Epithelial cell of prostate (primary cell): Measurements from ENCODE around the gene LKAAEAR1.
"Not testable (repeated sequence)": the region's sequence is repeated elsewhere in the genome, so short reads cannot be mapped to it uniquely, and the experiment has no call there.

ENCODE experiments used
- DNase-seq: peaks from one replicate; pipeline ENCODE4 v3.0.0-alpha.2; 2011; ENCODE audit warnings: low read depth, low spot score
- H3K27ac ChIP-seq: fragments of 450-650 bp; 2 replicates; pipeline ENCODE4 v1.5.1; 2017; ENCODE audit warnings: mild to moderate bottlenecking

The LKAAEAR1 gene

DNA sequence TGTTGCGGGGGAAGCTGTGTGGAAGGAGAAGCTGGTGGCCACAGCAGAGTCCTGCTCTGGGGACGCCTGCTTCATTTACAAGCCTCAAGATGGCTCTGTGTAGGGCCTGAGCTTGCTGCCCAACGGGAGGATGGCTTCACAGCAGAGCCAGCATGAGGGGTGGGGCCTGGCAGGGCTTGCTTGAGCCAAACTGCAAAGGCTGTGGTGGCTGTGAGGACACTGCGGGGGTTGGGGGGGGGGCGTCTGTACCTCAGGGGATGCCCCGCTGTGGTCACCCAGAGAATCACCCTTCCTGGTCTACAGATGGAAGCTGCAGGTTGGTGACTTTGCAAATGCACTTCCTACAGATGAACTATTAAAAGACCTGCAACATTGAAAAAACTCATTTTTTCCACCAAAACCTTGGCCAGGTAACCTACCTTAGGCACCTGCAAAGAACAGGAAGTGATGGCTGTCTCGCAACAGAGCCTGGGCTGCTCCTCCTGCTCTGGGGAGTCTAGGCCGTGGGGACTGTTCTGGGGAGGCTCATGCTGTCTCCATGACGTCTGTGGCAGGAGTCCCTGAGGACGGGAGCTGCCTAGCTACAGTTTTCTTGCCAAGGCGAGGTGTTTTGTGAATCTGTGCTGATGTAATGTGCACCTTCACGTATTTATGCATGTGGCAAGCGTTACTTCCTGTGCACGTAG, 15.8 kb upstream of the LKAAEAR1 start:
- no peak overlapping the region for H3K27ac ChIP-seq
- no peak for DNase-seq

- no peak overlapping the region for H3K27ac ChIP-seq
- DNase-seq = no peak
Observed at GRCh38 chr20:64099086-64099786, 15.0 kb upstream of the LKAAEAR1 start.

GRCh38 chr20:64098471-64099013, 14.3 kb upstream of the LKAAEAR1 start:
- no peak overlapping the region for H3K27ac ChIP-seq
- DNase-seq = no peak

- no peak for DNase-seq
- no peak overlapping the region for H3K27ac ChIP-seq
Observed at GRCh38 chr20:64096535-64096934, 12.3 kb upstream of the LKAAEAR1 start.

GRCh38 chr20:64095927-64096326, 11.7 kb upstream of the LKAAEAR1 start:
- DNase-seq = no peak
- H3K27ac ChIP-seq = no peak overlapping the region

DNA sequence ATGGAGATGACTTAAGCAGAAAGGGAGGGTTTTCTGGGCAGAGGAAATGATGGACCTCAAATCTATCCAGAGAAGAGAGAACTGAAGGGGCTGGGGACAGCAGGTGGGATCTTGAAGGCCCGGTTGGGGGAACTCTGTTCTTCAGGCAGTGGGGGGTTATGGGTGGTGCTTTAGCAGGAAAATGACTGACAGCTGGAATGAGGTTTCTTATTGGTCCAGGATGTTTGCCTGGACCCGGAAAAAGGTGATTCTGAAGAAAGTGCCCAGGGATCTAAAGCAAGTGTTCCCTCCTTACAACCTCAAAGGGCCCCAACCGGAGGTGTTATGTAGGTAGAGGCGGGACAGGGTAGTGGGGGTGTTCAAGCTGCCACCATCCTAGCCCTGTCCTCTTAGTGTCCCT, 11.3 kb upstream of the LKAAEAR1 start:
- no peak overlapping the region for H3K27ac ChIP-seq
- DNase-seq = no peak

- DNase-seq = no peak
- H3K27ac ChIP-seq = no peak overlapping the region
Observed at GRCh38 chr20:64093013-64093503, 8.9 kb upstream of the LKAAEAR1 start.

- DNase-seq = no peak
- H3K27ac ChIP-seq = no peak overlapping the region
Observed at GRCh38 chr20:64092258-64093012, 8.2 kb upstream of the LKAAEAR1 start.

GRCh38 chr20:64091770-64092169, 7.6 kb upstream of the LKAAEAR1 start:
- no peak for DNase-seq
- no peak overlapping the region for H3K27ac ChIP-seq

GRCh38 chr20:64091340-64091739, 7.1 kb upstream of the LKAAEAR1 start:
- no peak for DNase-seq
- H3K27ac ChIP-seq = no peak overlapping the region

GRCh38 chr20:64090165-64090564, 6.0 kb upstream of the LKAAEAR1 start:
- H3K27ac ChIP-seq = no peak overlapping the region
- no peak for DNase-seq

GRCh38 chr20:64088586-64088985, 4.4 kb upstream of the LKAAEAR1 start:
- not testable (repeated sequence) for H3K27ac ChIP-seq, DNase-seq

GRCh38 chr20:64087226-64087825, 3.1 kb upstream of the LKAAEAR1 start:
- H3K27ac ChIP-seq, DNase-seq: not testable (repeated sequence)

GRCh38 chr20:64086801-64087200, 2.6 kb upstream of the LKAAEAR1 start:
- peak; percentile 24 for DNase-seq
- H3K27ac ChIP-seq = no peak overlapping the region

DNA sequence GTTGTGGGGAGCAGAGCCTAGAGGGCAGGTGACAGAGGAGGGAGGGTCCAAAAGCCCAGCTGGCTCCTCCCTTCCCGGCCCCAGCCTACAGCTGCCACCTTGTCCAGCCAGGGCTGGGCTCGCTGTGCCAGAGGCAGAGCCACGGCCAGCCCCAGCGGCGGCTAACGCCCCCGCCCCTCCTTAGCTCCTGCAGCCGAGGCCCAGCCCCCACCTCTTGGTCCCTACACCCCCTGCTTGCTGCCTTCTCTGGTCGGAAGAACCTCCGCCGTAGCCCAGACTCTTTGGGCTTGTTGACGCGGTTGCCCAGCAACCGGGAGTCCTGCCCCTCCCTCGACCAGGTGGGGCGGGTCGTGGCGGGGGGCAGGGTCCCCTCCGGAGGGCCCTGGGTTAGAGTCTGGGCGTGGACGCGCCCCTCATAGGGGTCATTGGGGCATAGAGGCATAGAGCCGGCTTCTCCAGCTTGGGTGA, 521 bp upstream of the LKAAEAR1 start:
- no peak for DNase-seq
- H3K27ac ChIP-seq = no peak overlapping the region

DNA sequence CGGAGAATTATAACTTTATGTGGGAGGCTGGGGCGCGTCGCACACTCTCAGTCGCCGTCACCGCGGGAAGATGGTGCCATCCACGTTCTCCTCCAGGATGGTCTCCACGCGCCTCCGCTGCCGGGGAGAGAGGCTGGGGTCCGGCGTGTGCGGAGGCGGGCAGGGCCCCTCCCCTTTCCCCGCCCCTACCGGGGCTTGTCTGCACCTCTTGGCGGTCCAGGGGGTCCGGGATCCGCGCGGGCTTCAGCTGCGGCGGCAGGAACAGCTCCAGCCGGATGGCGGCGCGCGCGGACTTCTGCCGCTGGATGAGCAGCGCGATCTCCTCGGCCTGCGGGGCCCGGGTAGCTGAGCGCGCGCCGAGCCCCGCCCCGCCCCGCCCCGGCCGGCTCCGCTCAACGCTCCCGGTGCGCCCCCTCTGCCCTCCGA, 807 bp downstream of the LKAAEAR1 start:
- H3K27ac ChIP-seq = no peak overlapping the region
- peak; percentile 22 for DNase-seq

DNA sequence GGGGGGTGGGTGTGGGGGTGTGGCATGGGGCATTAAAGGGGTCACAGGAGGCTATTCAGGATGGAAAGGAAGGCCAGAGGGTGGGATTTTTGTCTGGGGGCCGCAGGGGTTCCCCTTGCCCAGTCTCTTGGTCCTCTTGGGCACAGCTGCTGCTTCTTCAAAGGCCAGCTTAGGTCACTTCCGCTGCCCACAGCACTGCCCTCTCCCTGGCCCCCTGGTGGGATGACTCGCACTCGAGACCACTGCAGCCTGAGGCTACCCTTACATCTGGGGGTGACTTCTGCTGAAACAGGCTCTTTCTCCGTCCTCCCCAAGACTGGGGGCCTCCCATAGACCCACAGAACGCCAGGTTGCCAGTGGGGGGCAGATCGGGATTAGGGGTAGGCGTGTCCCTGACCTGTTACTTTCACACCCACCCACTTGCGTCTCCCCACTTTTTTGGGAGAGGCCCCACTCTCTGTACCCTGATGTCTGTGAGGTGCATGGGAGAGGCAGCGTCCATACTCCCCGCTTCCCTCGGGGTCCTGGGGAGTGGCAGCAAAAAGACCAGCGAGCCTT, 1.3 kb downstream of the LKAAEAR1 start:
- H3K27ac ChIP-seq = no peak overlapping the region
- DNase-seq = no peak

GRCh38 chr20:64082126-64082731, 2.0 kb downstream of the LKAAEAR1 start:
- no peak overlapping the region for H3K27ac ChIP-seq
- DNase-seq = no peak

DNA sequence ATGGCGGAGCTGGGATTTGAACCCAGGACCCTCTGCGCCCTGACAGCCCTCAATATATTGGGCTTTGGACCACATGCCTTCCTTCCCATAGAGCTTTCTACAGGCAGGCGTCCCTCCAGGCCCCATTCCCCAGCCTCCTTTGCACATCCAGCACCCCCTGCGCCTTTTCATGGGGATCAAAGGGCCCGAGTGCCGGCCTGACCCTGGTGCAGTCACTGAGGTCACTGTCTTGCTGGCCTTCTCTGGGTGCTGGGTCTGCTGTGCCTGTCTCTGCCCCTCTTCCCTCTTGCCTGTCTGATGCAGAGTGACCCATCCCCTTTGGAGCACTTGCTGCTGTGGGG, 2.6 kb downstream of the LKAAEAR1 start:
- H3K27ac ChIP-seq = no peak overlapping the region

More for the DNA sequence above, 2.6 kb downstream of the LKAAEAR1 start:
- DNase-seq = no peak
